H1 (cell line): ENCODE data around the gene MALSU1. TPM values are rescaled to one million over a fixed set of nuclear protein-coding genes. Genes with fewer than 3 reads are reported as not detected.

Source experiments
- CTCF ChIA-PET: fragments of 300-600 bp; sonication (Branson Sonifier 250); formaldehyde crosslinking; loops from one replicate; lab custom pipeline; 2021; ENCODE audit not compliant: partially characterized antibody; lab: Charles Lee
- POLR2A ChIA-PET: fragments of 300-600 bp; sonication (Branson Sonifier 250); formaldehyde crosslinking; loops from one replicate; lab custom pipeline; 2021; ENCODE audit warnings: inconsistent platforms; ENCODE audit not compliant: partially characterized antibody; lab: Charles Lee
- DNase-seq, 2 experiments: peaks; one replicate each; pipeline versions ENCODE4 v3.0.0 to v3.0.0-alpha.2; 2010 to 2022; ENCODE audit warnings: low spot score in 2 of 2, low read depth in 1 of 2, mixed read lengths in 1 of 2
- FAIRE-seq: peaks from 2 replicates; lab custom pipeline; 2011; peaks lifted over from hg19 to GRCh38; lab: Jason Lieb, UNC
- H2AFZ ChIP-seq: 2 replicates; pipeline ENCODE4 v1.8.1; 2012; ENCODE audit warnings: low read length, inconsistent platforms
- H2AK5ac ChIP-seq: 2 replicates; pipeline ENCODE4 v1.6.1; 2013; ENCODE audit warnings: low read depth, low read length
- H2BK120ac ChIP-seq: replicated peaks from 2 replicates; pipeline ENCODE3; 2013; ENCODE audit warnings: low read depth, low read length, inconsistent platforms
- H2BK12ac ChIP-seq: 2 replicates; pipeline ENCODE4 v1.6.1; 2013; ENCODE audit warnings: low read depth, low read length
- H2BK15ac ChIP-seq: 2 replicates; pipeline ENCODE4 v1.6.1; 2013; ENCODE audit warnings: low read length
- H2BK20ac ChIP-seq: 2 replicates; pipeline ENCODE4 v1.6.1; 2013; ENCODE audit warnings: low read length
- H2BK5ac ChIP-seq: 2 replicates; pipeline ENCODE4 v1.6.1; 2013; ENCODE audit warnings: low read depth, low read length
- H3K14ac ChIP-seq: 2 replicates; pipeline ENCODE4 v1.6.1; 2013; ENCODE audit warnings: inconsistent platforms; ENCODE audit not compliant: insufficient read length
- H3K18ac ChIP-seq: 2 replicates; pipeline ENCODE4 v1.6.1; 2013; ENCODE audit warnings: low read length; ENCODE audit errors: extremely low read depth
- H3K23ac ChIP-seq: 2 replicates; pipeline ENCODE4 v1.6.1; 2013; ENCODE audit warnings: inconsistent platforms; ENCODE audit not compliant: insufficient read length
- H3K23me2 ChIP-seq: 2 replicates; pipeline ENCODE4 v1.6.1; 2013; ENCODE audit warnings: low read depth, low read length
- H3K27ac ChIP-seq: 2 replicates; pipeline ENCODE4 v1.6.1; 2011; ENCODE audit warnings: low read depth, low read length, inconsistent platforms
- H3K27me3 ChIP-seq, 4 experiments: replicated peaks in 1 of 4; 1 replicate in 1 of 4; 2 replicates in 3 of 4; pipeline versions ENCODE4 v1.6.1 to v1.8.1; 2011 to 2013; ENCODE audit warnings: low read length in 3 of 4, mild to moderate bottlenecking in 3 of 4, inconsistent platforms in 2 of 4, mixed read lengths in 2 of 4, moderate library complexity in 1 of 4; ENCODE audit not compliant: control insufficient read depth in 3 of 4, insufficient read depth in 3 of 4; ENCODE audit errors: extremely low read depth in 1 of 4
- H3K36me3 ChIP-seq, 4 experiments: 2 replicates each; pipeline versions ENCODE4 v1.6.1 to v1.8.1; 2011 to 2013; ENCODE audit warnings: mild to moderate bottlenecking in 4 of 4, low read length in 3 of 4, moderate library complexity in 2 of 4, control low read depth in 1 of 4, inconsistent platforms in 1 of 4; ENCODE audit not compliant: insufficient read depth in 4 of 4, control insufficient read depth in 2 of 4
- H3K4ac ChIP-seq: replicated peaks from 2 replicates; pipeline ENCODE3; 2013; ENCODE audit warnings: low read length, low read depth, mixed read lengths, inconsistent platforms; ENCODE audit not compliant: insufficient read length
- H3K4me1 ChIP-seq, 4 experiments: replicated peaks in 1 of 4; 1 replicate in 1 of 4; 2 replicates in 3 of 4; pipeline versions ENCODE4 v1.6.1 to v1.8.1; 2011 to 2013; ENCODE audit warnings: low read length in 3 of 4, inconsistent platforms in 2 of 4, mixed read lengths in 1 of 4; ENCODE audit not compliant: insufficient read depth in 4 of 4, control insufficient read depth in 3 of 4
- H3K4me2 ChIP-seq, 2 experiments: 2 replicates each; pipeline versions ENCODE4 v1.6.1 to v1.8.1; 2011 to 2013; ENCODE audit warnings: low read depth in 2 of 2, low read length in 2 of 2, control low read depth in 1 of 2, inconsistent platforms in 1 of 2, mild to moderate bottlenecking in 1 of 2; ENCODE audit not compliant: insufficient read depth in 1 of 2
- H3K4me3 ChIP-seq, 4 experiments: fragments of 200-600, 300-600 bp in 1 of 4; sonication (generic), shearing (Covaris generic), sonication (Bioruptor Twin) in 1 of 4; 2 replicates each; pipeline versions ENCODE4 v1.5.1 to v1.8.1; 2011 to 2016; ENCODE audit warnings: low read length in 4 of 4, low read depth in 3 of 4, control low read depth in 2 of 4, inconsistent platforms in 2 of 4, mild to moderate bottlenecking in 2 of 4, mixed read lengths in 1 of 4, moderate library complexity in 1 of 4; ENCODE audit not compliant: insufficient read depth in 2 of 4; ENCODE audit errors: extremely low read depth in 1 of 4
- H3K56ac ChIP-seq: replicated peaks from 2 replicates; pipeline ENCODE3; 2013; ENCODE audit warnings: low read depth, mild to moderate bottlenecking, mixed read lengths, low read length, inconsistent platforms; ENCODE audit not compliant: insufficient read length
- H3K79me1 ChIP-seq: 2 replicates; pipeline ENCODE4 v1.6.1; 2013; ENCODE audit warnings: low read depth, low read length, control low read depth
- H3K79me2 ChIP-seq, 2 experiments: 2 replicates each; pipeline versions ENCODE4 v1.6.1 to v1.8.1; 2012 to 2013; ENCODE audit warnings: low read length in 2 of 2, mild to moderate bottlenecking in 2 of 2, inconsistent platforms in 1 of 2; ENCODE audit not compliant: insufficient read depth in 2 of 2, control insufficient read depth in 1 of 2
- H3K9ac ChIP-seq, 4 experiments: replicated peaks in 1 of 4; 1 replicate in 1 of 4; 2 replicates in 3 of 4; pipeline versions ENCODE4 v1.6.1 to v1.8.1; 2011 to 2013; ENCODE audit warnings: low read depth in 3 of 4, low read length in 3 of 4, control low read depth in 2 of 4, mild to moderate bottlenecking in 2 of 4, moderate library complexity in 2 of 4, inconsistent platforms in 1 of 4; ENCODE audit errors: extremely low read depth in 1 of 4
- H3K9me3 ChIP-seq, 2 experiments: 2 replicates each; pipeline versions ENCODE4 v1.6.1 to v1.8.1; 2012 to 2013; ENCODE audit warnings: mild to moderate bottlenecking in 2 of 2, moderate library complexity in 2 of 2, control low read depth in 1 of 2, inconsistent platforms in 1 of 2, low read depth in 1 of 2, low read length in 1 of 2, mixed read lengths in 1 of 2; ENCODE audit not compliant: insufficient read depth in 2 of 2
- H4K20me1 ChIP-seq, 2 experiments: replicated peaks in 1 of 2; 2 replicates each; pipeline versions ENCODE3 to v1.8.1; 2011 to 2013; ENCODE audit warnings: inconsistent platforms in 2 of 2, low read length in 2 of 2, mild to moderate bottlenecking in 1 of 2; ENCODE audit not compliant: insufficient read depth in 2 of 2, control insufficient read depth in 1 of 2
- H4K5ac ChIP-seq: 2 replicates; pipeline ENCODE4 v1.6.1; 2013; ENCODE audit warnings: low read length, low read depth, mixed read lengths, inconsistent platforms; ENCODE audit not compliant: insufficient read length
- H4K8ac ChIP-seq: 2 replicates; pipeline ENCODE4 v1.8.0; 2013; ENCODE audit warnings: mild to moderate bottlenecking, moderate library complexity, low read length, inconsistent platforms; ENCODE audit not compliant: insufficient read depth; ENCODE audit errors: extremely low read depth
- H4K91ac ChIP-seq: replicated peaks from 2 replicates; pipeline ENCODE3; 2013; ENCODE audit warnings: low read length, mixed read lengths, inconsistent platforms; ENCODE audit not compliant: insufficient read length
- CHD2 ChIP-seq: IDR thresholded peaks from 2 replicates; pipeline ENCODE4 v1.6.1; 2012; ENCODE audit warnings: low read length, improper control_type of control experiment
- HDAC2 ChIP-seq, 2 experiments: fragments of 300-600 bp in 1 of 2; sonication (generic) in 1 of 2; IDR thresholded peaks; 2 replicates each; pipeline ENCODE4 v1.6.1; 2011 to 2012; ENCODE audit warnings: low read depth in 2 of 2, low read length in 2 of 2, mild to moderate bottlenecking in 2 of 2, moderate library complexity in 2 of 2, borderline replicate concordance in 1 of 2, inconsistent platforms in 1 of 2
- RBBP5 ChIP-seq: IDR thresholded peaks from 2 replicates; pipeline ENCODE4 v1.7.1; 2012; ENCODE audit warnings: low read depth, mild to moderate bottlenecking, inconsistent platforms, low read length, moderate library complexity, borderline replicate concordance
- USF2 ChIP-seq: IDR thresholded peaks from 2 replicates; pipeline ENCODE4 v1.6.1; 2011; ENCODE audit warnings: low read length, improper control_type of control experiment
- WGBS, 2 experiments: shearing (Covaris generic) in 1 of 2; methylation state at CpG; one replicate each; pipeline versions ENCODE4 v1.1.6 to v1.1.7; 2013 to 2015; ENCODE audit warnings: low lambda C conversion rate in 2 of 2, mixed read lengths in 2 of 2, inconsistent platforms in 1 of 2, low coverage in 1 of 2, missing lambda C conversion rate in 1 of 2; ENCODE audit not compliant: insufficient replicate concordance in 2 of 2, insufficient coverage in 1 of 2, insufficient read length in 1 of 2; ENCODE audit errors: extremely low coverage in 1 of 2, missing lambda C conversion rate in 1 of 2; 5-methylcytosine and 5-hydroxymethylcytosine counted together
- long read RNA-seq, 2 experiments: library from RNA in 1 of 2; library from capped mRNA in 1 of 2; stranded (forward); transcript quantifications; one replicate each; pipeline ENCODE4 v2.0.0, GENCODE V29; 2021; ENCODE audit warnings: inconsistent platforms in 1 of 2
- polyA minus RNA-seq, 3 experiments: library from RNA; depleted of rRNA, polyadenylated mRNA; stranded (reverse); fragments of >200 nt; gene quantifications; 1 replicate in 2 of 3; 2 replicates in 1 of 3; pipeline ENCODE4 v1.2.3, GENCODE V29; 2011
- polyA plus RNA-seq, 7 experiments: library from polyadenylated mRNA; depleted of rRNA in 3 of 7; stranded (reverse) in 5 of 7; unstranded in 2 of 7; fragments of >200 nt in 5 of 7; fragments of 200-250 nt in 2 of 7; gene quantifications; 1 replicate in 5 of 7; 2 replicates in 1 of 7; 4 replicates in 1 of 7; pipeline versions ENCODE4 v1.2.1 to v1.2.3, GENCODE V29; 2011 to 2013; ENCODE audit warnings: missing spikeins in 2 of 7, mixed read lengths in 2 of 7
- total RNA-seq: library from RNA; stranded (reverse); fragmentation: NEBNext Ultra II Directional; extraction: Animal tissue kit (Norgen Biotek cat#: 25700); gene quantifications from 2 replicates; pipeline ENCODE4 v1.2.1, GENCODE V29; 2021

MALSU1 gene
- total RNA-seq = 84.0 and 86.8 TPM in 2 replicates
- polyA plus RNA-seq (2011; rRNA removed) = 72.5 and 73.5 TPM in 2 replicates
- polyA plus RNA-seq (2011; cell fraction: cytosol; rRNA removed) = 70.0 TPM
- 43.4 TPM for polyA plus RNA-seq (2011; cell fraction: nucleus; rRNA removed)
- 67.3 to 74.4 TPM (median 68.6 TPM) in 4 replicates for polyA plus RNA-seq (2012, experiment 1 of 2)
- polyA plus RNA-seq (2012, experiment 2 of 2) = 19.9 TPM
- 63.5 TPM for polyA plus RNA-seq (2013, experiment 1 of 2)
- 67.7 TPM for polyA plus RNA-seq (2013, experiment 2 of 2)
- polyA minus RNA-seq (2011; rRNA and poly(A)+ RNA removed) = 19.5 and 25.0 TPM in 2 replicates
- 26.3 TPM for polyA minus RNA-seq (2011; cell fraction: cytosol; rRNA and poly(A)+ RNA removed)
- 29.2 TPM for polyA minus RNA-seq (2011; cell fraction: nucleus; rRNA and poly(A)+ RNA removed)
- long read RNA-seq, experiment 1, transcript MALSU1-202 (4 exons, 3,044 nt) = major isoform, 36 of 40 reads
- long read RNA-seq, experiment 1, partial matches to known transcripts = 2 of 40 reads
- long read RNA-seq, experiment 1, other reads (novel, unspliced or antisense) = 1 of 40 reads
- long read RNA-seq, experiment 2, transcript MALSU1-202 (4 exons, 3,044 nt) = major isoform, 6 of 8 reads
- long read RNA-seq, experiment 2, partial matches to known transcripts = 1 of 8 reads
- long read RNA-seq, experiment 2, other reads (novel, unspliced or antisense) = 1 of 8 reads

DNA sequence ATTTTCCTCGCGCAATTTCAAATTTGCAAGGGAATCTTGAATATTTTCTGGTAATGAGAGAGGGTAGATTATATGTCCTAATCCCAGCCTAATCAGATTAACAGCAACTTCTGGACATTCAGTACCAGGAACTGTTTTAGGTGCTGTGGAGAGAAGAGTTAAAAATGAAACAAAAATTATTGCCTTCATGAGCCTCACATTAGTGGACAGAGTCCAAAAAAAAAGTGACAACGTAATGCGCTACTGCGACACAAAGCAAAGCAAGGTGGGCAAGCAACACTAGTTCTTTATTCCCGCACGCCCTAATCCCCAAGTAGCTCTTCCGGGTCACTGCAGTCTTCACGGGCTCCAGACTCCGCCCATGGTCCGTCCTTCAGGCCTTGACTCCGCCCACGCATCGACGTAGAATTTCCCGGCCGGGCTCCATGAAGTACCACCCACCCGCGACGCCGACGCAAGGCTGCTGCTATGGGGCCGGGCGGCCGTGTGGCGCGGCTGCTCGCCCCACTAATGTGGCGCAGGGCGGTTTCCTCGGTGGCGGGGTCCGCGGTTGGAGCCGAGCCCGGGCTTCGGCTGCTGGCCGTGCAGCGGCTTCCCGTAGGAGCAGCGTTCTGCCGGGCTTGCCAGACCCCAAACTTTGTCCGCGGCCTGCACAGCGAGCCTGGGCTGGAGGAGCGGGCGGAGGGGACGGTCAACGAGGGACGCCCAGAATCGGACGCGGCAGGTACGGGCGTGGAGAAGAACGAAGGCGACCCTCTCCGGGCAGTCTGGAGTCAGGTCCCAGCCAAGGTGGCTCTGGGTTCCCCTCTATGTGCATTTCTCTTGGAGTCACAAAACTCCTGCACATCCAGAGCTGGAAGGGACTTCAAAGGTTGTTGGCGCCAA is at the start of gene MALSU1:
MALSU1 (plus strand) TSS at position 455 of the 885 bp plus-strand sequence; CDS start at position 469, 14 bp downstream.
- POLR2A ChIA-PET = interaction anchor here (0.6 to 2.7 kb wide), 12 partner anchors 8 to 241 kb away, joined by 3 to 9 read pairs (median 3); no protein-coding TSS in a partner anchor
- Histone ChIP-seq H3K23ac (no peak within 1 kb of the TSS), H2BK5ac (peak within 1 kb of the TSS; percentile 32; the same call in 1 of the 2 replicates)
- TF ChIP-seq CHD2 (peak; percentile 35), RBBP5 (peak; percentile 94; the same call in 1 of the 2 replicates), USF2 (peak; percentile 12; the same call in 1 of the 2 replicates), HDAC2 (IDR thresholded peaks at IDR 0.05; ENCODE audit: borderline replicate concordance in 1 of 2, low read depth in 2 of 2, low read length in 2 of 2) (peak in 1 of 2 experiments; percentile 60; a peak in 1 of 4 replicates)

More for the DNA sequence above, at the start of gene MALSU1:
- FAIRE-seq (peak; percentile 78), DNase-seq (peak; percentile 75 to 97)
- Histone ChIP-seq H3K79me2 (peaks cover 9 to 30% of the 10 kb centered on the region in 2 experiments), H2BK12ac (no peak within 1 kb of the TSS), H3K14ac (no peak within 1 kb of the TSS), H3K9ac (peak within 1 kb of the TSS; percentile 84 to 98 (median 89)), H3K23me2 (peaks cover 4% of the 10 kb centered on the region; the same call in 1 of the 2 replicates), H4K20me1 (peaks cover 0 to 2% of the 10 kb centered on the region in 2 experiments), H3K4me3 (peak within 1 kb of the TSS; percentile 85 to 98 (median 94)), H2BK20ac (no peak within 1 kb of the TSS), H3K4me2 (peak within 1 kb of the TSS; percentile 88 to 89), H3K36me3 (peaks cover 4 to 14% (median 6%) of the 10 kb centered on the region in 4 experiments; a peak in 6 of 8 replicates), H4K5ac (peak within 1 kb of the TSS; percentile 38), H2AFZ (peak within 1 kb of the TSS; percentile 98), H3K27ac (peak within 1 kb of the TSS; percentile 61; the same call in 1 of the 2 replicates), H3K79me1 (peaks cover 13% of the 10 kb centered on the region; the same call in 1 of the 2 replicates), H3K27me3 (no peaks in the 10 kb centered on the region; a peak in 1 of 7 replicates), H2AK5ac (0 out of 2 replicates have a peak within 1 kb of the TSS, but pooled peaks have one; percentile 49), H3K56ac (peak within 1 kb of the TSS; percentile 80), H2BK120ac (no peak within 1 kb of the TSS), H4K91ac (no peak within 1 kb of the TSS), H3K9me3 (no peaks in the 10 kb centered on the region), H3K18ac (peak within 1 kb of the TSS; percentile 86), H3K4me1 (peaks cover 0 to 4% (median 2%) of the 10 kb centered on the region in 4 experiments; a peak in 3 of 7 replicates), H4K8ac (peak within 1 kb of the TSS; percentile 97), H2BK15ac (no peak within 1 kb of the TSS), H3K4ac (no peak within 1 kb of the TSS)
- CTCF ChIA-PET = interaction anchor here (0.7 to 1.7 kb wide), 5 partner anchors 21 to 933 kb away, joined by 3 to 6 read pairs (median 3); no protein-coding TSS in a partner anchor
- WGBS, 2 experiments = 3% methylated on average over 56 of the region's 59 CpGs; no CpG with 5 or more reads in 1 of the 2 experiments
